ENCODE data around the gene SLC27A5.

- TF ChIP-seq, protein P1, sequence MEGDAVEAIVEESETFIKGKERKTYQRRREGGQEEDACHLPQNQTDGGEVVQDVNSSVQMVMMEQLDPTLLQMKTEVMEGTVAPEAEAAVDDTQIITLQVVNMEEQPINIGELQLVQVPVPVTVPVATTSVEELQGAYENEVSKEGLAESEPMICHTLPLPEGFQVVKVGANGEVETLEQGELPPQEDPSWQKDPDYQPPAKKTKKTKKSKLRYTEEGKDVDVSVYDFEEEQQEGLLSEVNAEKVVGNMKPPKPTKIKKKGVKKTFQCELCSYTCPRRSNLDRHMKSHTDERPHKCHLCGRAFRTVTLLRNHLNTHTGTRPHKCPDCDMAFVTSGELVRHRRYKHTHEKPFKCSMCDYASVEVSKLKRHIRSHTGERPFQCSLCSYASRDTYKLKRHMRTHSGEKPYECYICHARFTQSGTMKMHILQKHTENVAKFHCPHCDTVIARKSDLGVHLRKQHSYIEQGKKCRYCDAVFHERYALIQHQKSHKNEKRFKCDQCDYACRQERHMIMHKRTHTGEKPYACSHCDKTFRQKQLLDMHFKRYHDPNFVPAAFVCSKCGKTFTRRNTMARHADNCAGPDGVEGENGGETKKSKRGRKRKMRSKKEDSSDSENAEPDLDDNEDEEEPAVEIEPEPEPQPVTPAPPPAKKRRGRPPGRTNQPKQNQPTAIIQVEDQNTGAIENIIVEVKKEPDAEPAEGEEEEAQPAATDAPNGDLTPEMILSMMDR (tag by site-specific recombination; IDR thresholded peaks at IDR 0.05), result no peak
- TF ChIP-seq, protein P2, sequence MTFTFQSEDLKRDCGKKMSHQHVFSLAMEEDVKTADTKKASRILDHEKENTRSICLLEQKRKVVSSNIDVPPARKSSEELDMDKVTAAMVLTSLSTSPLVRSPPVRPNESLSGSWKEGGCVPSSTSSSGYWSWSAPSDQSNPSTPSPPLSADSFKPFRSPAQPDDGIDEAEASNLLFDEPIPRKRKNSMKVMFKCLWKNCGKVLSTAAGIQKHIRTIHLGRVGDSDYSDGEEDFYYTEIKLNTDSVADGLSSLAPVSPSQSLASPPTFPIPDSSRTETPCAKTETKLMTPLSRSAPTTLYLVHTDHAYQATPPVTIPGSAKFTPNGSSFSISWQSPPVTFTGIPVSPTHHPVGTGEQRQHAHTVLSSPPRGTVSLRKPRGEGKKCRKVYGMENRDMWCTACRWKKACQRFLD (tag by site-specific recombination; IDR thresholded peaks at IDR 0.05), result no peak
- TF ChIP-seq, protein P3, sequence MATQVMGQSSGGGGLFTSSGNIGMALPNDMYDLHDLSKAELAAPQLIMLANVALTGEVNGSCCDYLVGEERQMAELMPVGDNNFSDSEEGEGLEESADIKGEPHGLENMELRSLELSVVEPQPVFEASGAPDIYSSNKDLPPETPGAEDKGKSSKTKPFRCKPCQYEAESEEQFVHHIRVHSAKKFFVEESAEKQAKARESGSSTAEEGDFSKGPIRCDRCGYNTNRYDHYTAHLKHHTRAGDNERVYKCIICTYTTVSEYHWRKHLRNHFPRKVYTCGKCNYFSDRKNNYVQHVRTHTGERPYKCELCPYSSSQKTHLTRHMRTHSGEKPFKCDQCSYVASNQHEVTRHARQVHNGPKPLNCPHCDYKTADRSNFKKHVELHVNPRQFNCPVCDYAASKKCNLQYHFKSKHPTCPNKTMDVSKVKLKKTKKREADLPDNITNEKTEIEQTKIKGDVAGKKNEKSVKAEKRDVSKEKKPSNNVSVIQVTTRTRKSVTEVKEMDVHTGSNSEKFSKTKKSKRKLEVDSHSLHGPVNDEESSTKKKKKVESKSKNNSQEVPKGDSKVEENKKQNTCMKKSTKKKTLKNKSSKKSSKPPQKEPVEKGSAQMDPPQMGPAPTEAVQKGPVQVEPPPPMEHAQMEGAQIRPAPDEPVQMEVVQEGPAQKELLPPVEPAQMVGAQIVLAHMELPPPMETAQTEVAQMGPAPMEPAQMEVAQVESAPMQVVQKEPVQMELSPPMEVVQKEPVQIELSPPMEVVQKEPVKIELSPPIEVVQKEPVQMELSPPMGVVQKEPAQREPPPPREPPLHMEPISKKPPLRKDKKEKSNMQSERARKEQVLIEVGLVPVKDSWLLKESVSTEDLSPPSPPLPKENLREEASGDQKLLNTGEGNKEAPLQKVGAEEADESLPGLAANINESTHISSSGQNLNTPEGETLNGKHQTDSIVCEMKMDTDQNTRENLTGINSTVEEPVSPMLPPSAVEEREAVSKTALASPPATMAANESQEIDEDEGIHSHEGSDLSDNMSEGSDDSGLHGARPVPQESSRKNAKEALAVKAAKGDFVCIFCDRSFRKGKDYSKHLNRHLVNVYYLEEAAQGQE (tag by site-specific recombination; IDR thresholded peaks at IDR 0.05), result no peak
- TF ChIP-seq ZNF223 (tag by site-specific recombination; IDR thresholded peaks at IDR 0.05) (no peak), GLIS2 (tag by site-specific recombination; IDR thresholded peaks at IDR 0.05) (no peak), PRDM1 (tag by site-specific recombination; IDR thresholded peaks at IDR 0.05) (no peak)
- TF ChIP-seq, protein P4, sequence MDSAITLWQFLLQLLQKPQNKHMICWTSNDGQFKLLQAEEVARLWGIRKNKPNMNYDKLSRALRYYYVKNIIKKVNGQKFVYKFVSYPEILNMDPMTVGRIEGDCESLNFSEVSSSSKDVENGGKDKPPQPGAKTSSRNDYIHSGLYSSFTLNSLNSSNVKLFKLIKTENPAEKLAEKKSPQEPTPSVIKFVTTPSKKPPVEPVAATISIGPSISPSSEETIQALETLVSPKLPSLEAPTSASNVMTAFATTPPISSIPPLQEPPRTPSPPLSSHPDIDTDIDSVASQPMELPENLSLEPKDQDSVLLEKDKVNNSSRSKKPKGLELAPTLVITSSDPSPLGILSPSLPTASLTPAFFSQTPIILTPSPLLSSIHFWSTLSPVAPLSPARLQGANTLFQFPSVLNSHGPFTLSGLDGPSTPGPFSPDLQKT (IDR thresholded peaks at IDR 0.05; ENCODE audit: borderline replicate concordance, low read depth, low read length), result no peak
Measured at GRCh38 chr19:58529405-58529804, 17.6 kb upstream of the SLC27A5 start.
